WI38 (cell line): Measurements from ENCODE around the gene HCN4.

Experiments used
- H3K4me3 ChIP-seq: 2 replicates; pipeline ENCODE4 v1.5.1; 2011; ENCODE audit warnings: low read depth, mild to moderate bottlenecking, control low read depth, low read length
- CTCF ChIP-seq: IDR thresholded peaks from 2 replicates; pipeline ENCODE4 v1.5.1; 2012; ENCODE audit warnings: low read depth, mild to moderate bottlenecking, control low read depth, low read length

The HCN4 gene

DNA sequence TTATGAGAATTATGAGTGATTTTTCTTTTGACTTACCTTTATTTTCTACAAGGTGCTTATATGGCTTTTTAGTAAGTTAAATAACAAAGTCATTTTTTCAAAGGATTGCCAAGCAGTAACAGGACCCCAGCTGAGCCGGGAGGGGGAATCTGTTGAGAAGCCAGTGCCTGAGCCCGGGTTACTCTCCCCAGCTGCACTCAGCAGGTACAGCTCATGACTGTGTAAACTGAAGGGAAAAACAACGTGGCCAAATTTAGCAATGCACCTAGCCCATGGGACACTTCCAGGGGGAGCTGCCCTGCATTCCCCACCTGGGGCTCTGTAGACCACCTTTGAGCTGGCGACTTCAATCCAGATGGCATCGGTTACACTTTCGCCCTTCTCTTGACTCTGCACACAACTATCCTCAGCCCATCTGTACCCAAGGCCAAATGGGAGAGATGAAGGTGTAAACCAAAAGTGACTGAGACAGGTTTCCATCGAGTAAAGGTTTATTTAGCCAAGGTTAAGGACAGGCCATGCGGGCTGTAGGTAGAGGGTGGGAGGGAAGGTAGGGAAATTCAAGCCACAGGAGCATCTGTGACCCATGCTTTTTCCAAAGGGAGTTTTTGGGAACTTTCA, 18.2 kb upstream of the HCN4 start:
- H3K4me3 ChIP-seq, result no peak overlapping the region
- TF ChIP-seq CTCF, result no peak

- no peak for TF ChIP-seq CTCF
- no peak overlapping the region for H3K4me3 ChIP-seq
These were observed 17.5 kb upstream of the HCN4 start for GRCh38 chr15:73386238-73386637.

DNA sequence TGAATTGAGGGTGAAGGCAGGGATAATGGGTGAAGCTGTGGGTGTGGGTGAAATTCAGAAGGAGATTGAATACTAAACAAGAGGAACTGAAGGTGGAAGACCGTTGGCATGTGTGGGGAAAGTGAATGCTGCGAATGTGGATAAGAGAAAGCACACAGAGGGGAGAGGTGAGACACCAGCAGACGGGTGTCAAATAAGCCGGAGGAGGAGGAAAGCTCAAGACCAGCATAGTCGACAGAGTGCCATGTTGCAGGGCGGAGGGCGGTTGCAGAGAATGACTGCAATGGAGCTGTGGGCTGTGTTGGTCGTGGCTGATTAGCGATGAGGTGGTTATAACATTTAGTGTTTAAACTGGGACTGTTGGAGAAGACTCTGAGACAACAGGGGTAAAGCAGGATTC, 16.4 kb upstream of the HCN4 start:
- no peak for TF ChIP-seq CTCF
- H3K4me3 ChIP-seq, result no peak overlapping the region

DNA sequence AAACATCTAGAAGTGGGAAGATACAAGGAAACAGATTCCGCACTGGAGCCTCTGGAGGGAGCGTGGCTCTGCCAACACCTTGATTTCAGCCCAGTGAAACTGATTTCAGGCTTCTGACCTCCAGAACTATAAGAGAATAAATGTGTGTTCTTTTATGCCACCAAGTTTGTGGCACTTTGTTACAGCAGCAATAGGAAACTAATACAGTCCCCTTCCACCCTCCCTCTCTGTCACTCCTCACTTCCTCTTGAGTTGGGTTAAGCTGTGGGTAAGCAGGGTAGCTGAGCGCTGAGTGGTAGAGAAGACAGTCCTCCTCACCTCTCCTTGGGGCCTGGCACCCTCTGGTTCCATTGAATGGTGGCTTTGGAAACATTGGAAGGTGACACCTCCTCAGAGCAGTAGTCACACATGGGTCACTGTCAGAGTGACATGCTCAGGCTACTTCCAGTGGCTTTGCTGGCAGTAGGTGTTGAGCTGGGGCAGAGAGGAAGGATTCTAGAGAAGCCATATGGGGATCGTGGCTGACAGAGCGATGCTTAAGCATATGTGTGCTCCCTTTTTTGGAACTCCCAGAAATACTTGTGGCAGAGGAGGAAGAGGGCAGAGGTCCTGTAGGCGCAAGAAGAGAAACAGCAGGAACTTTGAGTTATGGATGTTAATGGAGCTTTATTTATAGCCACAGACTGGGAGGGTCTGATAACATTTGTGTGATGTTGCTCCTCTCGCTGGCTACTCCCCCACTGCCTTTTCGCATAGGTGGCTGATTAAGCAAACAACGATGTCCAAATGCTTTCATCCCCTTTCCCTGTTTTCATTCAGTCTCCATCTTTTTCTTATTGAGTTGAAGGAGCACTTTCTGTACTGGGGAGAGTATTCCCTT, 14.8 kb upstream of the HCN4 start:
- no peak for TF ChIP-seq CTCF
- no peak overlapping the region for H3K4me3 ChIP-seq

GRCh38 chr15:73382115-73382514, 13.4 kb upstream of the HCN4 start:
- no peak overlapping the region for H3K4me3 ChIP-seq
- no peak for TF ChIP-seq CTCF

GRCh38 chr15:73380661-73381060, 11.9 kb upstream of the HCN4 start:
- no peak overlapping the region for H3K4me3 ChIP-seq
- TF ChIP-seq CTCF, result no peak

DNA sequence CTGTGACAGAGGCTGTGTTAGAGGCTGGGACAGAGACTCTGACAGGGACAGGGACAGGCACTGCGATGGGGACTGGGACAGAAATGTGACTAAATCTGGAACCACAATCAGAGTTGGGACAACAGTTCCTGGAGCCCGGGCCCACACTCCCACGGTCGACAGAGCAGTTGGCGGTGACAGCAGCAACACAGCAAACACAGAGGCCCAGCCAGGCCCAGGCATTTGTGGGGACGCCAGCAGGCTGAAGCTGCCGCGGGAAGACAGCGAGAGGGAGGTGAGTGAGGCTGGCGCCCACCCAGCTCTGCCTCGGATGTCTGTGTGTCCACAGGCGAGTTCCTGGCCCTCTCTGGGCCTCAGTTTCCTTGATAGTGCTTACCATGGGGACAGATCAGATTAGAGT, 9.3 kb upstream of the HCN4 start:
- no peak overlapping the region for H3K4me3 ChIP-seq
- TF ChIP-seq CTCF, result no peak
